K562 (cell line): Measurements from ENCODE around the gene NMNAT1. TPM values are rescaled to one million over a fixed set of nuclear protein-coding genes. Genes with fewer than 3 reads are reported as not detected.

Experiments
- ATAC-seq: fragments of 200-7000 bp; cut with Tn5 transposase; 3 replicates; pipeline ENCODE4 v1.9.1; 2020; ENCODE audit warnings: moderate library complexity
- BruUV-seq: library from RNA; stranded (reverse); fragments of 400-500 nt; replicated peaks from 2 replicates; lab custom pipeline; 2021; lab: Mats Ljungman, UMichigan
- CTCF ChIA-PET: fragments of 300-600 bp; formaldehyde crosslinking; extraction: SDS; loops from one replicate; lab custom pipeline; 2021; ENCODE audit warnings: low intra/inter-chr PET ratio; lab: Yijun Ruan, JAX
- POLR2A ChIA-PET: fragments of 300-600, 350-650 bp; sonication (Branson Sonifier 250); formaldehyde crosslinking; extraction: SDS; loops from one replicate; lab custom pipeline; 2021; ENCODE audit warnings: antibody characterized with exemption, inconsistent platforms; lab: Yijun Ruan, JAX
- DNase-seq, 4 experiments: peaks; one replicate each; pipeline versions ENCODE4 v3.0.0 to v3.0.0-alpha.2; 2011 to 2018; ENCODE audit warnings: low spot score in 3 of 4, mixed read lengths in 3 of 4; ENCODE audit errors: extremely low read depth in 1 of 4
- FAIRE-seq: peaks from 2 replicates; lab custom pipeline; 2011; peaks lifted over from hg19 to GRCh38; lab: Jason Lieb, UNC
- H2AFZ ChIP-seq: 2 replicates; pipeline ENCODE4 v1.6.0; 2011; ENCODE audit warnings: low read depth, low read length, control low read depth, inconsistent platforms
- H3K27ac ChIP-seq: fragments of 200-600 bp; 3 replicates; pipeline ENCODE4 v1.8.0; 2011; ENCODE audit warnings: low read depth, mild to moderate bottlenecking, control low read depth, inconsistent platforms, low read length, moderate library complexity, mixed read lengths; ENCODE audit errors: extremely low read depth
- H3K27me3 ChIP-seq, 2 experiments: fragments of 300-600 bp in 1 of 2; 2 replicates in 1 of 2; 3 replicates in 1 of 2; pipeline versions ENCODE4 v1.6.0 to v1.8.0; 2011; ENCODE audit warnings: inconsistent platforms in 2 of 2, low read length in 2 of 2, mild to moderate bottlenecking in 1 of 2, mixed read lengths in 1 of 2, moderate library complexity in 1 of 2; ENCODE audit not compliant: control insufficient read depth in 2 of 2, insufficient read depth in 2 of 2
- H3K36me3 ChIP-seq: fragments of 300-600 bp; 3 replicates; pipeline ENCODE4 v1.8.0; 2011; ENCODE audit warnings: mild to moderate bottlenecking, low read length, inconsistent platforms; ENCODE audit not compliant: control insufficient read depth, insufficient read depth
- H3K4me1 ChIP-seq, 2 experiments: fragments of 200-600 bp in 1 of 2; replicated peaks in 1 of 2; 2 replicates in 1 of 2; 3 replicates in 1 of 2; pipeline versions ENCODE4 v1.5.1 to v1.8.0; 2011; ENCODE audit warnings: inconsistent platforms in 2 of 2, low read length in 2 of 2, mild to moderate bottlenecking in 1 of 2, mixed read lengths in 1 of 2, moderate library complexity in 1 of 2; ENCODE audit not compliant: control insufficient read depth in 2 of 2, insufficient read depth in 2 of 2
- H3K4me2 ChIP-seq: 2 replicates; pipeline ENCODE4 v1.6.1; 2011; ENCODE audit warnings: low read length, control low read depth, inconsistent platforms, mixed read lengths; ENCODE audit not compliant: insufficient read depth
- H3K4me3 ChIP-seq: fragments of 200-600 bp; sonication (generic), shearing (Covaris generic); 2 replicates; pipeline ENCODE4 v1.5.1; 2016; ENCODE audit warnings: control low read depth, inconsistent platforms
- H3K79me2 ChIP-seq: fragments of 200-600 bp; 3 replicates; pipeline ENCODE4 v1.8.0; 2011; ENCODE audit warnings: low read length, inconsistent platforms; ENCODE audit not compliant: control insufficient read depth, insufficient read depth
- H3K9ac ChIP-seq, 2 experiments: 2 replicates each; pipeline versions ENCODE4 v1.6.0 to v1.6.1; 2011; ENCODE audit warnings: low read depth in 2 of 2, low read length in 2 of 2, control low read depth in 1 of 2, inconsistent platforms in 1 of 2, mild to moderate bottlenecking in 1 of 2, mixed read lengths in 1 of 2; ENCODE audit not compliant: insufficient read depth in 1 of 2
- H3K9me1 ChIP-seq: one replicate; pipeline ENCODE4 v1.6.0; 2011; ENCODE audit warnings: inconsistent platforms, mild to moderate bottlenecking, low read length, moderate library complexity; ENCODE audit not compliant: control insufficient read depth, insufficient read depth
- H3K9me3 ChIP-seq: replicated peaks from 2 replicates; pipeline ENCODE4 v1.5.1; 2011; ENCODE audit warnings: low read depth, low read length, inconsistent platforms; ENCODE audit not compliant: control insufficient read depth, insufficient read depth
- H4K20me1 ChIP-seq: replicated peaks from 2 replicates; pipeline ENCODE4 v1.6.1; 2011; ENCODE audit warnings: low read length, inconsistent platforms, mixed read lengths; ENCODE audit not compliant: control insufficient read depth, insufficient read depth
- NR2C1 ChIP-seq, 2 experiments: fragments of 450-650 bp; IDR thresholded peaks; 2 replicates each; pipeline ENCODE4 v1.6.1; 2017; ENCODE audit warnings: mild to moderate bottlenecking in 2 of 2, antibody characterized with exemption in 1 of 2, inconsistent platforms in 1 of 2, missing compliant biosample characterization in 1 of 2, missing genetic modification characterization in 1 of 2
- SETDB1 ChIP-seq: IDR thresholded peaks from one replicate; pipeline ENCODE4 v1.6.1; 2012; ENCODE audit warnings: low read length, control low read depth, inconsistent platforms
- SIX5 ChIP-seq, 2 experiments: IDR thresholded peaks; 2 replicates each; pipeline ENCODE4 v1.6.1; 2011; ENCODE audit warnings: low read length in 2 of 2, borderline replicate concordance in 1 of 2, low read depth in 1 of 2, mild to moderate bottlenecking in 1 of 2, moderate library complexity in 1 of 2; ENCODE audit not compliant: insufficient read depth in 1 of 2
- TBL1XR1 ChIP-seq, 2 experiments: IDR thresholded peaks; 2 replicates each; pipeline ENCODE4 v1.6.1; 2012; ENCODE audit warnings: improper control_type of control experiment in 2 of 2, low read length in 2 of 2, mild to moderate bottlenecking in 1 of 2
- ZNF175 ChIP-seq: fragments of 200-800 bp; sonication (Bioruptor generic); IDR thresholded peaks from 2 replicates; pipeline ENCODE4 v1.6.1; 2016; ENCODE audit warnings: low read depth, mild to moderate bottlenecking, missing genetic modification characterization, missing compliant biosample characterization
- ZNF384 ChIP-seq: IDR thresholded peaks from 2 replicates; pipeline ENCODE4 v1.6.1; 2012; ENCODE audit warnings: low read depth, low read length, improper control_type of control experiment
- WGBS: fragments of 100-300 bp; shearing (Covaris generic); methylation state at CpG from one replicate; pipeline ENCODE4 v1.1.6; 2016; ENCODE audit warnings: low coverage, mixed read lengths; ENCODE audit not compliant: insufficient coverage; ENCODE audit errors: missing lambda C conversion rate; 5-methylcytosine and 5-hydroxymethylcytosine counted together
- in situ Hi-C: fragments of 300-500 bp; cut with MboI; formaldehyde crosslinking; loops from 4 replicates; pipeline ENCODE4 v1.15.0; 2018; ENCODE audit warnings: inconsistent platforms, mixed read lengths
- intact Hi-C: fragments of 100-400 bp; cut with micrococcal nuclease; formaldehyde crosslinking; loops from 2 replicates; pipeline ENCODE4 v1.14.2; 2022
- polyA plus RNA-seq, 8 experiments: library from polyadenylated mRNA; depleted of rRNA in 4 of 8; stranded (reverse) in 5 of 8; unstranded in 3 of 8; fragments of >200 nt; fragmentation: Nextera tagmentation in 2 of 8; fragmentation: Illumina TruSeq in 1 of 8; extraction: Ambion mirVana in 2 of 8; extraction: Trizol in 1 of 8; gene quantifications; 2 replicates each; pipeline versions ENCODE4 v1.2.1 to v1.2.3, GENCODE V29; 2011 to 2014; ENCODE audit warnings: inconsistent platforms in 1 of 8, missing spikeins in 1 of 8
- total RNA-seq, 7 experiments: library from RNA; depleted of rRNA in 6 of 7; stranded (reverse); fragments of >200 nt in 6 of 7; fragmentation: Illumina TruSeq in 2 of 7; extraction: Trizol in 2 of 7; gene quantifications; 2 replicates each; pipeline versions ENCODE4 v1.2.1 to v1.2.3, GENCODE V29; 2011 to 2021; ENCODE audit warnings: low replicate concordance in 1 of 7
- TF ChIP-seq, protein P1 (sequence below): fragments of 450-650 bp; IDR thresholded peaks from 2 replicates; pipeline ENCODE4 v1.6.1; 2018; ENCODE audit not compliant: partially characterized antibody
- TF ChIP-seq, protein P2 (sequence below): fragments of 200-800 bp; sonication (Bioruptor generic); IDR thresholded peaks from 2 replicates; pipeline ENCODE4 v1.6.1; 2016; ENCODE audit warnings: missing genetic modification characterization, missing compliant biosample characterization

NMNAT1 gene
- total and polyA plus RNA-seq, 9 of the 15 experiments (the other 6 are each of a cell fraction or from before 2014, with no cell fraction given): 5.1 to 14.6 (median 12.1) TPM

DNA sequence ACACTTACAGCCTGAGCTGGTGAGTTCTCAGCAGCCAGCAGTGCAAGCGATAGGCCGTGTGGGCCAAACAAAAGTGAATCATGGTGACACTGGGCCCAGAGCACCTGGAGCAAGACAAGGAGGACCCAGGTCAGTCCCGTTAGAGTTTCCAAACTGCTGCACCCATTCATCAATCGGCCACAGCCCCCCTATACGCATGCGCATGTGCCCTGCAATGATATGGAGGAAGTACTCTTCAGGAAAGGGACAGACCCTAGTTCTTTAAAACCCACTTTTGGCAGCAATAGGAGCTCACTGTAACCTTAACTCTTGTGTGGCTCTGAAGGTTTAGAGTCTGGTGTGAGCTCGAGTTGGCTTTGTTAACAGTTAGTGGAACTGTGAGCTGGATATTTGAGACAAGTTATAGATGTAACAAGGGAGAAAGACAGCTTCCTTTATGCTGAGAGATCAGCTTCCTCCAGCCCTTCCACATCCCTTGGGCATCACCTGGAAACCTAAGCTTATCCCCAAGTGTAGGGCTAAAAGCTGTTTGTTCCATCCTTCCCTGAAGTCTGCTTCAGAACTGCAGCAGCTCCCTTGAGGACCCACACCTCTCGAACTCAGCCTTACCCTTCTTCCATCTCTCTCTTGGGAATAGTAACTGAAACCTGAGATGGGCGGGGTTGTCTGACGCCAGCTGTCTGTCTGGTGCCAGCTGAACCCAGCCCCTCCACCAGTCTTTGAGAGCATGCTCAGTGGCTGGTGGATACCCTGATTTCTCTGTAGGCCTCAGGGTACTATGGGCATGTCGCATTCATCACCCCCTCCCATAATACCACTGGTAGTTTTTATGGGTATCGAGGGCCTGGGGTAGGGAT is 17.7 kb downstream of the NMNAT1 start (continued):
- TF ChIP-seq TBL1XR1 (IDR thresholded peaks at IDR 0.05; ENCODE audit: low read length in 2 of 2): no peak

DNA sequence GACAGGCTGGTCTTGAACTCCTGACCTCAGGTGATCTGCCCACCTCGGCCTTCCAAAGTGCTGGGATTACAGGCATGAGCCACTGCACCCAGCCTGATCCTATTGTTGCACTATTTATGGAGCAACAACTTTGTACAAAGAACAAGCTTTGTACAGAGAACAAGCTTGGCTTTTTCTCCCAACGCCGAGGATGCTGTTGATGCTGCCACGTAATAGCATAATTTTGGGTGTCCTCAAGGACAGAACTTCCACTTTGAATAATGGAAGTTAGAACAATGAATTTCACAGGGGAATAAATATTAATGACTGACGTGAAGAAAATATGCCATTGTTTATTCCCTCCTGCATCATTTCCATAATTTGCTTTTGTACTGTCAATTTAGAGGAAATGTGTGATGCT is 41.0 kb downstream of the NMNAT1 start:
- FAIRE-seq: no peak
- no peak overlapping the region for H3K9ac ChIP-seq
- no peak overlapping the region for H3K4me2 ChIP-seq
- no TSS peak for BruUV-seq
- WGBS: 63% methylated on average over 5 of the region's 5 CpGs
- in situ Hi-C loops: no loop called here
- H3K9me1 ChIP-seq: no peaks in the 10 kb centered on the region
- no peak overlapping the region for H3K27ac ChIP-seq
- TF ChIP-seq ZNF384: no peak
- TF ChIP-seq, protein P1, sequence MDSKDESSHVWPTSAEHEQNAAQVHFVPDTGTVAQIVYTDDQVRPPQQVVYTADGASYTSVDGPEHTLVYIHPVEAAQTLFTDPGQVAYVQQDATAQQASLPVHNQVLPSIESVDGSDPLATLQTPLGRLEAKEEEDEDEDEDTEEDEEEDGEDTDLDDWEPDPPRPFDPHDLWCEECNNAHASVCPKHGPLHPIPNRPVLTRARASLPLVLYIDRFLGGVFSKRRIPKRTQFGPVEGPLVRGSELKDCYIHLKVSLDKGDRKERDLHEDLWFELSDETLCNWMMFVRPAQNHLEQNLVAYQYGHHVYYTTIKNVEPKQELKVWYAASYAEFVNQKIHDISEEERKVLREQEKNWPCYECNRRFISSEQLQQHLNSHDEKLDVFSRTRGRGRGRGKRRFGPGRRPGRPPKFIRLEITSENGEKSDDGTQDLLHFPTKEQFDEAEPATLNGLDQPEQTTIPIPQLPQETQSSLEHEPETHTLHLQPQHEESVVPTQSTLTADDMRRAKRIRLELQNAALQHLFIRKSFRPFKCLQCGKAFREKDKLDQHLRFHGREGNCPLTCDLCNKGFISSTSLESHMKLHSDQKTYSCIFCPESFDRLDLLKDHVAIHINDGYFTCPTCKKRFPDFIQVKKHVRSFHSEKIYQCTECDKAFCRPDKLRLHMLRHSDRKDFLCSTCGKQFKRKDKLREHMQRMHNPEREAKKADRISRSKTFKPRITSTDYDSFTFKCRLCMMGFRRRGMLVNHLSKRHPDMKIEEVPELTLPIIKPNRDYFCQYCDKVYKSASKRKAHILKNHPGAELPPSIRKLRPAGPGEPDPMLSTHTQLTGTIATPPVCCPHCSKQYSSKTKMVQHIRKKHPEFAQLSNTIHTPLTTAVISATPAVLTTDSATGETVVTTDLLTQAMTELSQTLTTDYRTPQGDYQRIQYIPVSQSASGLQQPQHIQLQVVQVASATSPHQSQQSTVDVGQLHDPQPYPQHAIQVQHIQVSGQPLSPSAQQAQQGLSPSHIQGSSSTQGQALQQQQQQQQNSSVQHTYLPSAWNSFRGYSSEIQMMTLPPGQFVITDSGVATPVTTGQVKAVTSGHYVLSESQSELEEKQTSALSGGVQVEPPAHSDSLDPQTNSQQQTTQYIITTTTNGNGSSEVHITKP: no peak
- TF ChIP-seq ZNF175 (CRISPR knock-in tag): no peak
- TF ChIP-seq SETDB1: no peak
- TF ChIP-seq, protein P2, sequence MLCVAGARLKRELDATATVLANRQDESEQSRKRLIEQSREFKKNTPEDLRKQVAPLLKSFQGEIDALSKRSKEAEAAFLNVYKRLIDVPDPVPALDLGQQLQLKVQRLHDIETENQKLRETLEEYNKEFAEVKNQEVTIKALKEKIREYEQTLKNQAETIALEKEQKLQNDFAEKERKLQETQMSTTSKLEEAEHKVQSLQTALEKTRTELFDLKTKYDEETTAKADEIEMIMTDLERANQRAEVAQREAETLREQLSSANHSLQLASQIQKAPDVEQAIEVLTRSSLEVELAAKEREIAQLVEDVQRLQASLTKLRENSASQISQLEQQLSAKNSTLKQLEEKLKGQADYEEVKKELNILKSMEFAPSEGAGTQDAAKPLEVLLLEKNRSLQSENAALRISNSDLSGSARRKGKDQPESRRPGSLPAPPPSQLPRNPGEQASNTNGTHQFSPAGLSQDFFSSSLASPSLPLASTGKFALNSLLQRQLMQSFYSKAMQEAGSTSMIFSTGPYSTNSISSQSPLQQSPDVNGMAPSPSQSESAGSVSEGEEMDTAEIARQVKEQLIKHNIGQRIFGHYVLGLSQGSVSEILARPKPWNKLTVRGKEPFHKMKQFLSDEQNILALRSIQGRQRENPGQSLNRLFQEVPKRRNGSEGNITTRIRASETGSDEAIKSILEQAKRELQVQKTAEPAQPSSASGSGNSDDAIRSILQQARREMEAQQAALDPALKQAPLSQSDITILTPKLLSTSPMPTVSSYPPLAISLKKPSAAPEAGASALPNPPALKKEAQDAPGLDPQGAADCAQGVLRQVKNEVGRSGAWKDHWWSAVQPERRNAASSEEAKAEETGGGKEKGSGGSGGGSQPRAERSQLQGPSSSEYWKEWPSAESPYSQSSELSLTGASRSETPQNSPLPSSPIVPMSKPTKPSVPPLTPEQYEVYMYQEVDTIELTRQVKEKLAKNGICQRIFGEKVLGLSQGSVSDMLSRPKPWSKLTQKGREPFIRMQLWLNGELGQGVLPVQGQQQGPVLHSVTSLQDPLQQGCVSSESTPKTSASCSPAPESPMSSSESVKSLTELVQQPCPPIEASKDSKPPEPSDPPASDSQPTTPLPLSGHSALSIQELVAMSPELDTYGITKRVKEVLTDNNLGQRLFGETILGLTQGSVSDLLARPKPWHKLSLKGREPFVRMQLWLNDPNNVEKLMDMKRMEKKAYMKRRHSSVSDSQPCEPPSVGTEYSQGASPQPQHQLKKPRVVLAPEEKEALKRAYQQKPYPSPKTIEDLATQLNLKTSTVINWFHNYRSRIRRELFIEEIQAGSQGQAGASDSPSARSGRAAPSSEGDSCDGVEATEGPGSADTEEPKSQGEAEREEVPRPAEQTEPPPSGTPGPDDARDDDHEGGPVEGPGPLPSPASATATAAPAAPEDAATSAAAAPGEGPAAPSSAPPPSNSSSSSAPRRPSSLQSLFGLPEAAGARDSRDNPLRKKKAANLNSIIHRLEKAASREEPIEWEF: no peak
- no peak for TF ChIP-seq NR2C1 (IDR thresholded peaks at IDR 0.05)
- TF ChIP-seq NR2C1 (tag; IDR thresholded peaks at IDR 0.05): no peak
- TF ChIP-seq SIX5 (IDR thresholded peaks at IDR 0.05; ENCODE audit: borderline replicate concordance in 1 of 2, insufficient read depth in 1 of 2, low read depth in 1 of 2, low read length in 2 of 2): no peak
- intact Hi-C loops: no loop called here
- H3K79me2 ChIP-seq: no peaks in the 10 kb centered on the region
- H4K20me1 ChIP-seq: no peaks in the 10 kb centered on the region
- H3K4me1 ChIP-seq: no peaks in the 10 kb centered on the region
- no peak for DNase-seq
- H3K4me3 ChIP-seq: no peak overlapping the region
- H2AFZ ChIP-seq: no peak overlapping the region
- CTCF ChIA-PET: no interaction called here
- ATAC-seq: no peak
- H3K36me3 ChIP-seq: peaks cover 11% of the 10 kb centered on the region; the same call in 2 of the 3 replicates
- H3K27me3 ChIP-seq: no peaks in the 10 kb centered on the region; a peak in 1 of 5 replicates
- no peaks in the 10 kb centered on the region for H3K9me3 ChIP-seq
- POLR2A ChIA-PET: interaction anchor here (0.6 to 0.9 kb wide), 2 partner anchors 17 to 89 kb away, joined by 3 read pairs; no protein-coding TSS in a partner anchor
